ENCODE measurements around the gene GARNL3.

DNA sequence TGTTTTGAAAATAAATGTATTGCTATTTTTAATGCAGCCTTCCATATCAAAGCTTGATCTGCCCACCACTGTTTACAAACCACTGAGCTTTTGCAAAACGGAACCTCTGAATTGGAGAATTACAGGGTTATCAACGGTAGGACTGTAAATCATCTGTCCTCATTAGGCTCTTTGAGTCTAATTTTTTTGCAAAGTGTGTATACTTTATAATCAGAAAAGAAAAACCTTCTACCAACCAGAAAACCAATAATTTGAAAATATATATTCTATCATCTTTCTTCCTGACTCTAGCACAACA lies 125.6 kb downstream of the GARNL3 start:
- TF ChIP-seq, protein P1, sequence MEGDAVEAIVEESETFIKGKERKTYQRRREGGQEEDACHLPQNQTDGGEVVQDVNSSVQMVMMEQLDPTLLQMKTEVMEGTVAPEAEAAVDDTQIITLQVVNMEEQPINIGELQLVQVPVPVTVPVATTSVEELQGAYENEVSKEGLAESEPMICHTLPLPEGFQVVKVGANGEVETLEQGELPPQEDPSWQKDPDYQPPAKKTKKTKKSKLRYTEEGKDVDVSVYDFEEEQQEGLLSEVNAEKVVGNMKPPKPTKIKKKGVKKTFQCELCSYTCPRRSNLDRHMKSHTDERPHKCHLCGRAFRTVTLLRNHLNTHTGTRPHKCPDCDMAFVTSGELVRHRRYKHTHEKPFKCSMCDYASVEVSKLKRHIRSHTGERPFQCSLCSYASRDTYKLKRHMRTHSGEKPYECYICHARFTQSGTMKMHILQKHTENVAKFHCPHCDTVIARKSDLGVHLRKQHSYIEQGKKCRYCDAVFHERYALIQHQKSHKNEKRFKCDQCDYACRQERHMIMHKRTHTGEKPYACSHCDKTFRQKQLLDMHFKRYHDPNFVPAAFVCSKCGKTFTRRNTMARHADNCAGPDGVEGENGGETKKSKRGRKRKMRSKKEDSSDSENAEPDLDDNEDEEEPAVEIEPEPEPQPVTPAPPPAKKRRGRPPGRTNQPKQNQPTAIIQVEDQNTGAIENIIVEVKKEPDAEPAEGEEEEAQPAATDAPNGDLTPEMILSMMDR (IDR thresholded peaks at IDR 0.05) = no peak
- no peak for TF ChIP-seq POLR2A (IDR thresholded peaks at IDR 0.05)
